IPS-15b (cell line): ENCODE results near the gene AOAH.
A peak's percentile ranks its signal among the peaks of the same experiment; 100 is the strongest.

Source experiments
- H3K27me3 ChIP-seq: one replicate; pipeline ENCODE4 v1.6.1; 2013; ENCODE audit warnings: low read length; ENCODE audit not compliant: control insufficient read depth, insufficient read depth
- H3K36me3 ChIP-seq: one replicate; pipeline ENCODE4 v1.6.1; 2013; ENCODE audit warnings: low read length; ENCODE audit not compliant: control insufficient read depth, insufficient read depth
- H3K4me1 ChIP-seq: one replicate; pipeline ENCODE4 v1.6.1; 2013; ENCODE audit warnings: mild to moderate bottlenecking, low read length; ENCODE audit not compliant: control insufficient read depth, insufficient read depth
- H3K4me3 ChIP-seq: one replicate; pipeline ENCODE4 v1.5.1; 2013; ENCODE audit warnings: low read depth, low read length
- H3K9ac ChIP-seq: one replicate; pipeline ENCODE4 v1.6.1; 2013; ENCODE audit warnings: low read depth, mild to moderate bottlenecking, low read length
- H3K9me3 ChIP-seq: one replicate; pipeline ENCODE4 v1.6.1; 2013; ENCODE audit warnings: mild to moderate bottlenecking, low read length; ENCODE audit not compliant: control insufficient read depth, insufficient read depth

Gene AOAH

GRCh38 chr7:36663481-36663880, 60.8 kb downstream of the AOAH start:
- Histone ChIP-seq H3K4me1 (peaks cover 21% of the 10 kb centered on the region), H3K9ac (no peak overlapping the region), H3K36me3 (no peaks in the 10 kb centered on the region), H3K27me3 (no peaks in the 10 kb centered on the region), H3K9me3 (no peaks in the 10 kb centered on the region), H3K4me3 (no peak overlapping the region)

DNA sequence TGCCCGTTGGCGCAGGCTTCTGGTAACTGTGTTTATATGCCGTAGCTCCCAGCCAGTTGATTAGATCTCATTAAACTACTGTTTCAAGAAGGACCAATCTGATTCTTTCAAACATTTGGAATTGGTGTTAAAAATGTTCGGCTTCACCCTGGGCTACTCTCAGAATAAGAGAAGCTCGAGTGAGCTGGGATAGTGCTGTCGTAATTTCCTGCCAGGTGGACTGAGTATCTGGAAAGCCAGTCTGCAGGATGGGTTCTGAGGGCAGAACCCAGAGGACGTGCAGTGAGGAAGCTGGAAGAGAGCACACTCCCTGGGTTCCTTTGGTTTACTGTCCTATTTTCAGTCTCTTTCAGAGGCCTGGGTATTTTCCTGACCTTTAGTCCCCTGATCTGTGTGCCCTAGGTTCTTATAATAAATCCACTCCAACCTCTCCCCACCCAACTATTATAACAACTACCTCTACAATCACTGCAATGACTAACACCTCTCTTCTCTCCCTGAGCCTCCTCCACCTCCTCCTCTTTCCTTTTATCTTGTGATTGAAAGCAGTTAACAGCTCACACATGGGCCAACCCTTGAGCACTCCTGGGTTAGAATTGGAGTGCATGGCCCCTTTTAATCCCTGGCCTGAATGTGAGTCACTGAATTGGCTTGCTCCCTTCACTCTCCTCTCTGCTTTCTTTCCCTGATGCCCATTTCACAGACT, 63.0 kb downstream of the AOAH start:
- Histone ChIP-seq H3K4me1 (peaks cover 28% of the 10 kb centered on the region), H3K36me3 (no peaks in the 10 kb centered on the region), H3K4me3 (no peak overlapping the region), H3K27me3 (no peaks in the 10 kb centered on the region), H3K9ac (no peak overlapping the region), H3K9me3 (no peaks in the 10 kb centered on the region)

DNA sequence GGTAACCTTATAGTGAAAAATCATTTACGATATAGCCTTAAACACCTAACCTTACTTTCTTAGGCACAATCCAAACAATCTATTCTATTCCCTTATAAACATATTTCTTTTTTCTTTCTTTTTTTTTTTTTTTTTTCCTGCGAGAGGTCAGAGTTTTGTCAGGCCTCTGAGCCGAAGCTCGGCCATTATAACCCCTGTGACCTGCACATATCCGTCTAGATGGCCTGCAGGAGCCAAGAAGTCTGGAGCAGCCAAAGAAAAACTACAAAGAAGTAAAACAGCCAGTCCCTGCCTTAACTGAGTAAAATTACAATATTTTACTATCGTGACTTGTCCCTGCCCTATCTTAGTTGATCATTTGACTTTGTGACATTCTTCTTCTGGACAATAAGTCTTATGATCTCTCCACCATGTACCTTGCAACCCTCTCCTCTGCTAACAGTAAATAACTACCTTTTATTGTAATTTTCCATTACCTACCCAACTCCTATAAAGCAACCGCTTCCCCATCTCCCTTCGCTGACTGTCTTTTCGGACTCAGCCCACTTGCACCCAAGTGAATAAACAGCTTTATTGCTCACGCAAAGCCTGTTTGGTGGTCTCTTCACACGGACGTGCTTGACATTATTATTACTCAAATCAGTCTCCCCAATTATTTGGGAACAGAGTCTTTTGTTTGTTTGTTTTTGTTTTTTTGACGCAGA, 64.5 kb downstream of the AOAH start:
- no peak overlapping the region for H3K9ac ChIP-seq
- H3K36me3 ChIP-seq, result no peaks in the 10 kb centered on the region
- no peaks in the 10 kb centered on the region for H3K9me3 ChIP-seq
- no peak overlapping the region for H3K4me3 ChIP-seq
- H3K27me3 ChIP-seq, result no peaks in the 10 kb centered on the region
- peaks cover 31% of the 10 kb centered on the region for H3K4me1 ChIP-seq

GRCh38 chr7:36659172-36659516, 65.2 kb downstream of the AOAH start:
- Histone ChIP-seq H3K9ac (no peak overlapping the region), H3K4me3 (no peak overlapping the region), H3K4me1 (peaks cover 38% of the 10 kb centered on the region), H3K27me3 (no peaks in the 10 kb centered on the region), H3K9me3 (no peaks in the 10 kb centered on the region), H3K36me3 (no peaks in the 10 kb centered on the region)

DNA sequence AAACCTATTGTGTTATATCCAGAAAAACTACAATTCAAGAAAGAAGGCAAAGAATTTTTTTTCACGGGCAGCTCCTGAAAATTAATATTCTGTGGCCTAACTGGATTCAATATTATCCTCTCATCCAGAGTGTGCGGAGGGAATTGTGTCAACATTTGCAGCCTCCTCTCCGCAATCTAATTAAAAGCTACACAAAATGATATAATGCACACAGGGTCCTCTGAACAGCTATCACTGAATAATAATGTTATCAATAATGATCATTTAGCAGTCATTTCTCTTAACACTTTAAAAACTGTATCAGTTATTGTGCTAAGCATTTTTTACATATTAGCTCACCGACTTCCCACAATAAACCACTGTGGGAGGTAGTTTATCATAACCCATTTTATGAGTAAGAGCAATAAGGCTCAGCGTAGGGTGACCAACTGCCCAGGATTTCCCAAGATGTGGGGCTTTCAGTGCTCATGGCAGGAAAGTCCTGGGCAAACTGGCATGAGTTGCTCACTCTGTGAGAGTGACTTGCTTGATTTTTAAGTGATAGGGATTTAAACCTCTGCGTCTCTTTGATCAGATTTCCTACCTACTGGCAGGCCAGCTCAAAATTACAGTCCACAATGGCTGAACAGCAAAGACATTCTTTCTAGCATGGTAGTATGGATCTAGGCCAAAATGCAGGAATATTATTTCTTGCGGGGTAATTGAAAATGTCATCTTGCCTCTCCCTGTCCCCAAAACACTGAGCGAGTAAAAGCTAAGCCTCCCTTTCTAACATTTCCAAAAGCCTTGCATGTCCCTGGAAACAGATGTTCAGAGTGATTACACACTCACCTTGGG, 65.7 kb downstream of the AOAH start:
- no peak overlapping the region for H3K4me3 ChIP-seq
- H3K9ac ChIP-seq, result no peak overlapping the region
- no peaks in the 10 kb centered on the region for H3K36me3 ChIP-seq
- no peaks in the 10 kb centered on the region for H3K27me3 ChIP-seq
- H3K4me1 ChIP-seq, result peaks cover 42% of the 10 kb centered on the region
- no peaks in the 10 kb centered on the region for H3K9me3 ChIP-seq

DNA sequence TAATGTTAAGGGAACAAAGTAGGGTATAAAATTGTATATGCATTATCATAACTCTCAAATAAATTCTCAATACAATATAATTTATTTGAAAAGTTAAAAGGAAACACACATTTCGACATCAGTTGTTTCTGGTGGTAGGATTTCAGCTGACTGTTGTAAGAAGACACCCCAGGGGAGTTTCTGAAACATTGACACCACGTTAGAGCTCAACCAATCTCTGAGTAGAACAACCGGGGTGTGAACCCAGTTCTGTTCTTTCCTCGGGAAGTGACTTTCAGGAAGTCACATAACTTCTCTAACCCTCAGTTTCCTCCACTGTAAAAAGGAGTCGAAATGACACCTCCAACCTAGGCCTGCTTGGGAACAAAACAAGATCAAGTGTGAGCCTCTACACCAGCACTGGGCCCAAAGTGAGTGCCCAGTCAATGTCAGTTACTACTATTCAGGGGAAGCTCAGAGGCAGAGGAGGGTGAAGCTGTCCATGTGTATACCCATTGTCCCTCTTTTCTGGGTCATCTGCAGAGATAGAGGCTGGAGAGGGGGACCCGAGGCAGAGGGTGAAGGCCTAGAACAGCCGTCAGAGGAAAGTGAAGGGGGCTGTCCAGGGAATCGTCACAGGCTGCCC, 67.1 kb downstream of the AOAH start:
- no peaks in the 10 kb centered on the region for H3K36me3 ChIP-seq
- H3K4me3 ChIP-seq, result no peak overlapping the region
- peaks cover 50% of the 10 kb centered on the region for H3K4me1 ChIP-seq
- H3K9me3 ChIP-seq, result no peaks in the 10 kb centered on the region
- no peaks in the 10 kb centered on the region for H3K27me3 ChIP-seq
- no peak overlapping the region for H3K9ac ChIP-seq

GRCh38 chr7:36654436-36654835, 69.9 kb downstream of the AOAH start:
- H3K4me3 ChIP-seq, result no peak overlapping the region
- no peak overlapping the region for H3K9ac ChIP-seq
- H3K36me3 ChIP-seq, result no peaks in the 10 kb centered on the region
- H3K4me1 ChIP-seq, result peaks cover 39% of the 10 kb centered on the region
- H3K27me3 ChIP-seq, result no peaks in the 10 kb centered on the region
- no peaks in the 10 kb centered on the region for H3K9me3 ChIP-seq

DNA sequence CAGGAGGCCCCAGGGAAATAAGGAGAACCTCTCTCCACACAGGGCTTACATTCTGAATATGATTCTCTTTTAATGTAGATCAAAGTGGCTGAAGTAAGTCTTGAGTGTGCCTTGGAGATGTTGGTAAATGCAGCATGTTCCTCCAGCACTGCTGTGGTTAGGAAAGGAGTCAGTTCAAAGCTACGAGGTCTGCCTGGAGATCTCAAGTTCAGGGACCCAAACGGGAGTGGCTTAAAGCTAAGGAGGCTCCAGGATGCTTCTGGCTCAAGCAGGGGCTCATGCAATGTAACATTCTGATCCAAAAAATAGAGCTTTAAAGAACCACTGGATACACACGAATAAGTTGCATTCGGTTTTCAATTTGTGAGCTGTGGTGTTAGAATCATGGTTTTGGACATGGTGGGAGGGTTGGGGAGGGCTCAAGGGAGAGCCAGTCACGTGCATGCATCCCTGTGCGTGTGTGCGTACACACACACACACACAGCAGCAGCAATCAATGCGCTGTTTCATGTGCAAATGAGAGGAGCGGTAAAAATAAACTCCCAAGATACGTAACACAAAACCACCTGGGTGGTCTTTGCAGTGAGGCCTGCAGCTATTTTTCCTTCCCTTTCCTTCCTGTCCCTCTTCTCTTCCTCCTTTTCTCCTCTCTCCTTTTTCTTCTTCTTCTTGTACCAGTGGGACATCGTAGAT, 70.5 kb downstream of the AOAH start:
- Histone ChIP-seq H3K9me3 (no peaks in the 10 kb centered on the region), H3K36me3 (no peaks in the 10 kb centered on the region), H3K4me3 (no peak overlapping the region), H3K4me1 (peaks cover 33% of the 10 kb centered on the region), H3K27me3 (no peaks in the 10 kb centered on the region), H3K9ac (peak overlapping the region; percentile 42)

- Histone ChIP-seq H3K9ac (peak overlapping the region; percentile 42), H3K36me3 (no peaks in the 10 kb centered on the region), H3K27me3 (no peaks in the 10 kb centered on the region), H3K9me3 (no peaks in the 10 kb centered on the region), H3K4me1 (peaks cover 28% of the 10 kb centered on the region), H3K4me3 (no peak overlapping the region)
These were observed 71.2 kb downstream of the AOAH start for GRCh38 chr7:36653008-36653662.

GRCh38 chr7:36652431-36652830, 71.9 kb downstream of the AOAH start:
- Histone ChIP-seq H3K36me3 (no peaks in the 10 kb centered on the region), H3K9me3 (no peaks in the 10 kb centered on the region), H3K9ac (no peak overlapping the region)

GRCh38 chr7:36651404-36651803, 72.9 kb downstream of the AOAH start:
- Histone ChIP-seq H3K9me3 (no peaks in the 10 kb centered on the region), H3K4me1 (peaks cover 22% of the 10 kb centered on the region), H3K36me3 (no peaks in the 10 kb centered on the region), H3K9ac (no peak overlapping the region), H3K27me3 (no peaks in the 10 kb centered on the region), H3K4me3 (no peak overlapping the region)

More at GRCh38 chr7:36652431-36652830, 71.9 kb downstream of the AOAH start:
- H3K27me3 ChIP-seq, result no peaks in the 10 kb centered on the region
- H3K4me3 ChIP-seq, result no peak overlapping the region
- H3K4me1 ChIP-seq, result peaks cover 22% of the 10 kb centered on the region
